ENCODE measurements around the gene ITGA1.

GRCh38 chr5:52743529-52743928 is 44.2 kb upstream of the ITGA1 start:
- TF ChIP-seq CTCF (IDR thresholded peaks at IDR 0.05) (no peak), POLR2A (IDR thresholded peaks at IDR 0.05) (no peak)
